Ovary (tissue), 3 donors: ENCODE data around the gene PI4KA.

Experiments used
- CTCF ChIP-seq, 3 donors: fragments of 450-650 bp in 2 of 3; fragments of 200-600 bp in 1 of 3; IDR thresholded peaks; one replicate each; pipeline versions ENCODE4 v1.5.1 to v1.8.0; 2016 to 2022; ENCODE audit warnings: antibody characterized with exemption in 3 of 3, mild to moderate bottlenecking in 1 of 3
- EP300 ChIP-seq: sonication (generic); formaldehyde crosslinking; IDR thresholded peaks from one replicate; pipeline ENCODE4 v1.6.1; 2017; ENCODE audit warnings: antibody characterized with exemption
- donor health status: DM: no; HTN: no; CAD: no.

- TF ChIP-seq EP300: no peak
- no peak for TF ChIP-seq CTCF (IDR thresholded peaks at IDR 0.05)
Observed at GRCh38 chr22:20777420-20778177, 81.0 kb downstream of the PI4KA start.
